ENCODE measurements around the gene WDR20.

GRCh38 chr14:102189874-102190273 is 50.2 kb downstream of the WDR20 start:
- TF ChIP-seq SUZ12 (IDR thresholded peaks at IDR 0.05) (no peak), FOXK2 (IDR thresholded peaks at IDR 0.05) (no peak), SP1 (IDR thresholded peaks at IDR 0.05) (no peak), ELF4 (IDR thresholded peaks at IDR 0.05) (no peak), TARDBP (IDR thresholded peaks at IDR 0.05) (no peak), ZNF384 (IDR thresholded peaks at IDR 0.05) (no peak), FOXA1 (IDR thresholded peaks at IDR 0.05) (no peak), BHLHE40 (IDR thresholded peaks at IDR 0.05; ENCODE audit: borderline replicate concordance) (no peak)

All from HEK293T (cell line).